Activated T-cell treated with anti-CD3 and anti-CD28 coated beads, Interleukin-2, amount 50 U/mL, for 4 hours (primary cell): Measurements from ENCODE around the gene AFAP1. TPM values are rescaled to one million over a fixed set of nuclear protein-coding genes. Genes with fewer than 3 reads are reported as not detected.

Source experiments
- ATAC-seq, 2 donors: fragments of 200-7000 bp; cut with Tn5 transposase; one replicate each; pipeline ENCODE4 v1.10.0; 2021
- DNase-seq: peaks from one replicate; pipeline ENCODE4 v3.0.0-alpha.2; 2020
- H3K27me3 Mint-ChIP-seq: one replicate; pipeline ENCODE4 v1.8.0; 2021; ENCODE audit warnings: low read depth, mixed read lengths
- H3K36me3 Mint-ChIP-seq: one replicate; pipeline ENCODE4 v1.8.0; 2022; ENCODE audit warnings: mixed read lengths; ENCODE audit not compliant: insufficient read depth
- H3K4me1 Mint-ChIP-seq: one replicate; pipeline ENCODE4 v1.8.0; 2021; ENCODE audit warnings: low read depth, mixed read lengths
- H3K4me3 Mint-ChIP-seq: one replicate; pipeline ENCODE4 v1.8.0; 2021; ENCODE audit warnings: mild to moderate bottlenecking, moderate library complexity, mixed read lengths
- H3K9me3 Mint-ChIP-seq: one replicate; pipeline ENCODE4 v1.8.0; 2021; ENCODE audit warnings: mixed read lengths
- total RNA-seq, 3 donors: library from RNA; stranded (reverse); gene quantifications; one replicate each; pipeline ENCODE4 v1.2.1, GENCODE V29; 2021

Gene AFAP1
- total RNA-seq, 3 donors from 2014 or later: 13.1 to 17.7 (median 14.7) TPM

GRCh38 chr4:7756071-7756470 lies 183.6 kb downstream of the AFAP1 start:
- Mint-ChIP-seq H3K9me3 (no peaks in the 10 kb centered on the region), H3K4me1 (peaks cover 25% of the 10 kb centered on the region), H3K27me3 (no peaks in the 10 kb centered on the region), H3K4me3 (no peak overlapping the region), H3K36me3 (no peaks in the 10 kb centered on the region)
- DNase-seq (no peak), ATAC-seq (no peak)

GRCh38 chr4:7755561-7755960 lies 184.1 kb downstream of the AFAP1 start:
- Mint-ChIP-seq H3K4me3 (no peak overlapping the region), H3K9me3 (no peaks in the 10 kb centered on the region), H3K36me3 (no peaks in the 10 kb centered on the region), H3K27me3 (no peaks in the 10 kb centered on the region), H3K4me1 (peaks cover 27% of the 10 kb centered on the region)
- DNase-seq: no peak
- ATAC-seq: no peak

- no peak for ATAC-seq
- DNase-seq: no peak
- Mint-ChIP-seq H3K4me1 (peaks cover 28% of the 10 kb centered on the region), H3K4me3 (no peak overlapping the region), H3K27me3 (no peaks in the 10 kb centered on the region), H3K9me3 (no peaks in the 10 kb centered on the region), H3K36me3 (no peaks in the 10 kb centered on the region)
Observed at GRCh38 chr4:7754565-7755262, 184.9 kb downstream of the AFAP1 start.

GRCh38 chr4:7753931-7754465 lies 185.7 kb downstream of the AFAP1 start:
- Mint-ChIP-seq H3K27me3 (no peaks in the 10 kb centered on the region), H3K4me3 (no peak overlapping the region), H3K4me1 (peaks cover 27% of the 10 kb centered on the region), H3K9me3 (no peaks in the 10 kb centered on the region), H3K36me3 (no peaks in the 10 kb centered on the region)
- DNase-seq (no peak), ATAC-seq (no peak)

- H3K9me3 Mint-ChIP-seq: no peaks in the 10 kb centered on the region
- DNase-seq: no peak
- H3K4me1 Mint-ChIP-seq: peaks cover 26% of the 10 kb centered on the region
- no peaks in the 10 kb centered on the region for H3K27me3 Mint-ChIP-seq
- no peaks in the 10 kb centered on the region for H3K36me3 Mint-ChIP-seq
- no peak overlapping the region for H3K4me3 Mint-ChIP-seq
- no peak for ATAC-seq
Observed at GRCh38 chr4:7753271-7753670, 186.4 kb downstream of the AFAP1 start.

GRCh38 chr4:7752649-7753048 lies 187.0 kb downstream of the AFAP1 start:
- H3K9me3 Mint-ChIP-seq: no peaks in the 10 kb centered on the region
- H3K4me3 Mint-ChIP-seq: no peak overlapping the region
- H3K27me3 Mint-ChIP-seq: no peaks in the 10 kb centered on the region
- H3K4me1 Mint-ChIP-seq: peaks cover 22% of the 10 kb centered on the region
- H3K36me3 Mint-ChIP-seq: no peaks in the 10 kb centered on the region
- ATAC-seq: no peak
- no peak for DNase-seq

- Mint-ChIP-seq H3K4me3 (no peak overlapping the region), H3K4me1 (peaks cover 19% of the 10 kb centered on the region), H3K27me3 (no peaks in the 10 kb centered on the region), H3K9me3 (no peaks in the 10 kb centered on the region), H3K36me3 (no peaks in the 10 kb centered on the region)
- DNase-seq (no peak), ATAC-seq (no peak)
Observed at GRCh38 chr4:7750972-7751371, 188.7 kb downstream of the AFAP1 start.

- Mint-ChIP-seq H3K36me3 (no peaks in the 10 kb centered on the region), H3K9me3 (no peaks in the 10 kb centered on the region), H3K4me3 (no peak overlapping the region), H3K27me3 (no peaks in the 10 kb centered on the region), H3K4me1 (peaks cover 19% of the 10 kb centered on the region)
- ATAC-seq (no peak), DNase-seq (no peak)
Observed at GRCh38 chr4:7750523-7750922, 189.1 kb downstream of the AFAP1 start.

- Mint-ChIP-seq H3K9me3 (no peaks in the 10 kb centered on the region), H3K4me1 (peaks cover 22% of the 10 kb centered on the region), H3K36me3 (no peaks in the 10 kb centered on the region), H3K27me3 (no peaks in the 10 kb centered on the region), H3K4me3 (no peak overlapping the region)
- ATAC-seq (no peak), DNase-seq (no peak)
Observed at GRCh38 chr4:7747566-7747965, 192.1 kb downstream of the AFAP1 start.

GRCh38 chr4:7747062-7747385 lies 192.6 kb downstream of the AFAP1 start:
- no peak for ATAC-seq
- H3K4me1 Mint-ChIP-seq: peaks cover 22% of the 10 kb centered on the region
- no peak for DNase-seq
- H3K36me3 Mint-ChIP-seq: no peaks in the 10 kb centered on the region
- no peaks in the 10 kb centered on the region for H3K9me3 Mint-ChIP-seq
- H3K4me3 Mint-ChIP-seq: no peak overlapping the region
- no peaks in the 10 kb centered on the region for H3K27me3 Mint-ChIP-seq

- no peak for ATAC-seq
- H3K36me3 Mint-ChIP-seq: no peaks in the 10 kb centered on the region
- H3K4me3 Mint-ChIP-seq: no peak overlapping the region
- H3K4me1 Mint-ChIP-seq: peaks cover 22% of the 10 kb centered on the region
- DNase-seq: no peak
- no peaks in the 10 kb centered on the region for H3K9me3 Mint-ChIP-seq
- H3K27me3 Mint-ChIP-seq: no peaks in the 10 kb centered on the region
Observed at GRCh38 chr4:7746351-7747061, 193.2 kb downstream of the AFAP1 start.

GRCh38 chr4:7745301-7745885 lies 194.3 kb downstream of the AFAP1 start:
- DNase-seq (no peak), ATAC-seq (no peak)
- Mint-ChIP-seq H3K36me3 (no peaks in the 10 kb centered on the region), H3K4me3 (no peak overlapping the region), H3K4me1 (peaks cover 19% of the 10 kb centered on the region), H3K27me3 (no peaks in the 10 kb centered on the region), H3K9me3 (no peaks in the 10 kb centered on the region)

- DNase-seq (no peak), ATAC-seq (no peak)
- H3K4me1 Mint-ChIP-seq: peaks cover 8% of the 10 kb centered on the region
- no peaks in the 10 kb centered on the region for H3K9me3 Mint-ChIP-seq
- no peaks in the 10 kb centered on the region for H3K36me3 Mint-ChIP-seq
- no peaks in the 10 kb centered on the region for H3K27me3 Mint-ChIP-seq
- no peak overlapping the region for H3K4me3 Mint-ChIP-seq
Observed at GRCh38 chr4:7744142-7744804, 195.4 kb downstream of the AFAP1 start.

GRCh38 chr4:7742807-7743280 lies 196.8 kb downstream of the AFAP1 start:
- no peak for DNase-seq
- no peak for ATAC-seq
- Mint-ChIP-seq H3K4me3 (no peak overlapping the region), H3K9me3 (no peaks in the 10 kb centered on the region), H3K36me3 (no peaks in the 10 kb centered on the region), H3K27me3 (no peaks in the 10 kb centered on the region), H3K4me1 (peaks cover 3% of the 10 kb centered on the region)
